Aortic smooth muscle cell (primary cell): Measurements from ENCODE around the gene GALNT11. TPM values are rescaled to one million over a fixed set of nuclear protein-coding genes. Genes with fewer than 3 reads are reported as not detected.

Experiments used
- total RNA-seq: library from RNA; depleted of rRNA; stranded (reverse); fragments of >200 nt; gene quantifications from 2 replicates; pipeline ENCODE4 v1.2.3, GENCODE V29; 2014

GALNT11 gene
- 63.1 and 65.2 TPM in 2 replicates for total RNA-seq

GRCh38 chr7:152025077-152025936 lies at the start of gene GALNT11:
Gene GALNT11, plus strand, starts transcription at chr7:152025674. Its CDS starts 68,554 bp downstream, at chr7:152094228.

Other genes starting within 250 kb of the GALNT11 start
- gene PRKAG2, start 148.6 kb upstream of the GALNT11 start, total RNA-seq, result 12.0 and 14.2 TPM in 2 replicates
- gene GALNTL5, start 69.2 kb upstream of the GALNT11 start, total RNA-seq, result not detected in 2 replicates